ENCODE results near the gene C11orf24.

Gene C11orf24

DNA sequence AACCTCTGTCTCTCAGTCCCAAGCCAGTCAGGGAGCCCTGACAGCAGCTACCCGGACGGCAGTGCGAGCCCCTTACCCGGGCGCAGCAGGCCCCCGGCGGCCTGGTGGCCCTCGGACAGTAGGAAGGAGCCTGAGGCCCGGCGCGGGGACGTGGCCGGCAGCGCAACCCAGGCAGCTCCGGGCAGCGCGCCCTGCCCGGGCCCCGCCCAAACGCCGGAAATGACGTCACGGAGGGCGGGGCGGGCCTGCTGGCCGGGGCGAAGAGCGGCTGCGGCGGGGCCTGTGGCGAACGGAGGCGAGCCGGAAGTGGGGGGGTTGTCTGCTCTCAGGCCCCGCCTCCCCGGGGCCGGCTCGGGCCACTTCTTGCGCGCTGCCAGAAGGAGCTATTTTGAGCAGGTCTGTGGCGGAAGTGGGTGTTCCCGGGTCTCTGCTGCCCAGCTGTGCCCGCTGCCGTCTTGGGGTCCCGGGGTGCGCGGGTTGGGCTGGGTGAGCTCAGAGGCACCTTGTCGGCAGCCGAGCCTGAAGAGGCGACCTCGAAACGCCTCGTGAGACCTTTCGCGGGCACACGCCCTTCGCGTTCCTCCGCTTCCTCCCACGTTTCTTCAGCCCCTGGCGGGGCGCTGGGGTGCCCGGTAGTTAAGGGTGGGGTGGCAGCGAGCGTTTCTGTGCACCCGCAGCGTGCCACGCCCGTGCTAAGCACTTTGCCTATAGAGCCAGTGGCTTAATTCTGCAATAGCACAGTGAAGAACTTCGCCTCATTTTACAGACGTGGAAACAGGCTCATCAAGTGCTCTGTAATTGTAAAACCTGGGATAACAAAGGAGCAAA lies at the start of gene C11orf24:
Gene C11orf24, minus strand, starts transcription at position 193 of the 828 bp plus-strand sequence. CDS start 8,206 bp downstream, outside the sequence.
- peak; percentile 80 to 83 for DNase-seq (ENCODE audit: low read depth in 2 of 2)

- DNase-seq (ENCODE audit: low read depth in 2 of 2), result no peak
Measured at GRCh38 chr11:68317147-68317785, 45.5 kb upstream of the C11orf24 start.

DNA sequence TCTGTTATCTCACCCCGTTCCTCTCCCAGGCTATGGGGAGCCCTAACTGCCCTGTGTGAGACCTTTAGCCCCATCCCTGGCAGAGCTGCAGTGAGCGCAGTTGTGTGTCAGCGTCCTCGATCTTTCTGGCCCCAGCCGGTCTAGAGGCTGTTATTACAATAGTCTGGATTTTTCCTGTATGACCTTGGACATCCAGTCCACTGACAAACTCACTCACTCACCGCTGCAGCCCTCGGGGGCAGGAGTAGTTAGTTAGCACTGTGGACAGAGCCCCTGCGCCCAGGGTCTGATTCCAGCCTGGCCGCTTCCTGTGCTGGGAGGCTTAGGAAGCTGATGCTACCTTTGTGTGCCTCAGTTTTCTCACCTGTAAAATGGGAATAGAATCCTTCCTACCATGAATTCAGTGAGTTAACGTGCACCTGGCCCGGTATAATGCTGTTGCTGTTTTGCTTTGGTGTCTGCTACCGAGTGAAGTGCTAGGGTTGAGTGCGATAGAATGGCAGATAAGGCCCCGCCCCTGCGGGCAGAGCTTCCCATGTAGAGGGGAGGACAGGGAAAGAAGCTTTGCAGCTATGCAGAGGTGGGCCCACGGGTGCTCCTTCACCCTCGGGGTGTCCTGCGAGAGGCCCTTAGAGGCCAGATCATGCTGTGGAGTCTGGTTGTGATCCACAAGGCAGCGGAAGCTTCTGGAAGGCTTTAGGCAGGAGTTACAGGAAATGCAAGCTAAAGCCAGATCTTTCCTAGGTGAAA lies 43.6 kb upstream of the C11orf24 start:
- DNase-seq (ENCODE audit: low read depth in 2 of 2), result no peak

GRCh38 chr11:68314203-68315170 lies 42.7 kb upstream of the C11orf24 start:
- DNase-seq (ENCODE audit: low read depth in 2 of 2), result no peak

DNA sequence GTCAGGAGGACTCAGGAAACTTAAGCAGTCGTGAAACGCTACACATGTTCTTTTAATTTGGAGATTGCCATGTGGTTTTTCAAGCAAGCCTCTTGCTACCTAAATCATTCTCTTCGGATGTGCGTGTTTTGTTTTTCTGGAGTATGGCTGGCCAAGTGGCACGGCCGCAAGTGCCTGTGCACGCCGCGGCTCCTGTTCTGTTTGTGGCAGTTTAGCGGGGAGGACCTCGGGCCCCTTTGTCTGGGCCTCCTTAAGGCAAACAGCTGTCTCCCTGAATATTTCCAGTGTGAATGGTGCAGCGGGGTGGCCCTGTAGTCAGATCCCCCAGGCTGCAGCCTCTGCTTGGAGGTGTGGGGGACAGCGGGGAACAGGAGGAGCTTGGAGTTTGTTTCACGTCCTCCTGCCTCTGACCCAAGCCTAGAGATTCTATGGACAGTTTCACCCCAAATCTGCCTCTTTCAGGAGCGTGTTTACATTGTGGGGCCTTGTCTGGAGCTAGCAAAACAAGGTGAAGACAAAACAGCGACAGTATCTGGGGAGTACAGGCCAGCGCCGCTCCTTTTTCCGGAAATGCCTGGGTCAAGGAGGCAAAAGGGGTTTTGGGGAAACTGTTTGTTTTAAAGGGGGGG lies 41.9 kb upstream of the C11orf24 start:
- no peak for DNase-seq (ENCODE audit: low read depth in 2 of 2)

DNA sequence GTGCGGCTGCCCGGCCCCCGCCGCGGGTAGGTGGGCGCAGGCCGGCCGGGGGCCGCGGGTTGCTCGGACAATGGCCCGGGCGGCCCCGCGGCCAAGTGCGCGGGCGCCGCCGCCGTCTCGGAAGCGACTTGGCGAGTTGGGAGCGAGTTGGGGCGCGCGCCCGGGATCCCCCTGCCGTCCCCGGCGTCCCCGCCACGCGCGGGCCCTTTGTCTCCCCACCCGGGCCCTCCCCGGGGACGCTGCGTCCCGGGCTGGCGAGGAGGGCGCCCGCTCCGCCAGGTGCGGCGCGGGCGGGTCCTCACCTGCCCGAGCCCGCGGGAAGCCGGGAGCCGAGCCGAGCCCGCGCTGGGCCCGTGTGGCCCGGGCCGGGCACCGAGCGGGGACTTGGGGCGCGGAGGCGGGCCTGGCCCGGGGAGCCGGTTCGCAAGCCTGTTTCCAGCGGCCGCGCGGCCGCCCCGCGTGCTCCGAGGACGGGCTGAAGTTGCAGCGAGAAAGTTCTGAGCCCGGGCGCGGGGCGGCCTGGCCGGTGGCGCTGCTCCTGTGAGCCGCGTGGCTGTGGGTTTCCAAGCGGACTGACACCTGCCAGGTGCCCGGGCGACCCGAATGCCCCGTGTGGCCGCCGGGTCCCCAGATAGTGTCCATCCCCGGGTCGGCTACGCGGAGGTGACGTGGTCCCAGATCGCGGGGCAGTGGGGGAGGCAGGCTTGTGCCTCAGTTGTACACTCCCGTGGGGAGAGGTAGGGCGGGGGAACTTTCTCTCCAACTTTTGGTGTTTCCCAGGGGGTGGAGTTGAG lies 41.2 kb upstream of the C11orf24 start:
- no peak for DNase-seq (ENCODE audit: low read depth in 2 of 2)

DNA sequence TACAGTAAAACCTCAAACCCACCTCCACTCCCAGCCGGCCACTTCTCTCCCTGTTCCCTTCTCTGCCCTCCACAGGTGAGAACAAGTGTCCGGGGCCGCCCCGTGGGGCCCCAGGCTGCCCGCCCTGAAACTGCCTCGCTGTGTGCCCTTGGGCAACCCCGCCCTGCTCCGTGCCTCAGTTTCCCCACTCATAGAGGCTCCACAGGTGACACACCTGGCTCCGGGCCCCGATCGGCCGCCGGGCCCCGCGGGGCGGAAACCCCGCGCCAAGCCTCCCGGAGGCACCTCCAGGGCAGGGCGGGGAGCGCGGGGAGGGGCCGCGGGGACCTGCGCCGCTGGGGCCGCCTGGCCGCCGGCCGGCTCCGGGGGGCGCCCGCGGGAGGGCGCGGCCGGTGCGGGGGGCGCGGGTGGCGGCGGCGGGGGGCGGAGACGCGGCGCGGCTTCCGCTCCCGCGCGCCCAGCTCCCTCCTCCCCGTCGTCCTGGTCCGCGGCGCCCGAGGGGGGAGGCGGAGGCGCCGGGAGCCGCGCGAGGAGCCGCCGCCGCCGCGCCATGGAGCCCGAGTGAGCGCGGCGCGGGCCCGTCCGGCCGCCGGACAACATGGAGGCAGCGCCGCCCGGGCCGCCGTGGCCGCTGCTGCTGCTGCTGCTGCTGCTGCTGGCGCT lies 40.5 kb upstream of the C11orf24 start, which contains the start of gene LRP5:
Gene LRP5, plus strand, starts transcription at position 475 of the 663 bp plus-strand sequence. Its CDS starts 124 bp downstream, at position 599.
- no peak for DNase-seq (ENCODE audit: low read depth in 2 of 2)

- DNase-seq (ENCODE audit: low read depth in 2 of 2), result no peak
Measured at GRCh38 chr11:68311160-68312116, 39.7 kb upstream of the C11orf24 start.

- DNase-seq (ENCODE audit: low read depth in 2 of 2), result no peak
Measured at GRCh38 chr11:68309621-68310185, 37.9 kb upstream of the C11orf24 start.

GRCh38 chr11:68308068-68308467 lies 36.3 kb upstream of the C11orf24 start:
- DNase-seq (ENCODE audit: low read depth in 2 of 2), result no peak

DNA sequence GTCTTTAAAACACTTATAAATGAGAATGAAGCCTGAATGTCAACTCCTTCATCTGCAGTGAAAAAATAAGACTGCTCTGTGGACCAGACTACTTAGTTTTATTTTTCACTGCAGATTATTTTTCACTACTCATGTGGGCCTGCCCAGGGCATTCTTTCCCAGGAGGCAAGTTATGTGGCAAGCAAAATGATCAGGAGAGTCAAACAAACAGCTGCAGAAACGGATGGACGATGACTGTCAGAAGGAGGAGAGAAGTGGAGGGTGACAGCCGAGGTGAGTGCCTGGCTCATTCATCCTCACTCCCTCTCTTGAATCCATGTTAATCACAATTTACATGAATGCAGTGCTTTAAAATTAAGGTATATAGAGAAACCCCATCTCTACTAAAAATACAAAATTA lies 34.9 kb upstream of the C11orf24 start:
- DNase-seq (ENCODE audit: low read depth in 2 of 2), result no peak

DNA sequence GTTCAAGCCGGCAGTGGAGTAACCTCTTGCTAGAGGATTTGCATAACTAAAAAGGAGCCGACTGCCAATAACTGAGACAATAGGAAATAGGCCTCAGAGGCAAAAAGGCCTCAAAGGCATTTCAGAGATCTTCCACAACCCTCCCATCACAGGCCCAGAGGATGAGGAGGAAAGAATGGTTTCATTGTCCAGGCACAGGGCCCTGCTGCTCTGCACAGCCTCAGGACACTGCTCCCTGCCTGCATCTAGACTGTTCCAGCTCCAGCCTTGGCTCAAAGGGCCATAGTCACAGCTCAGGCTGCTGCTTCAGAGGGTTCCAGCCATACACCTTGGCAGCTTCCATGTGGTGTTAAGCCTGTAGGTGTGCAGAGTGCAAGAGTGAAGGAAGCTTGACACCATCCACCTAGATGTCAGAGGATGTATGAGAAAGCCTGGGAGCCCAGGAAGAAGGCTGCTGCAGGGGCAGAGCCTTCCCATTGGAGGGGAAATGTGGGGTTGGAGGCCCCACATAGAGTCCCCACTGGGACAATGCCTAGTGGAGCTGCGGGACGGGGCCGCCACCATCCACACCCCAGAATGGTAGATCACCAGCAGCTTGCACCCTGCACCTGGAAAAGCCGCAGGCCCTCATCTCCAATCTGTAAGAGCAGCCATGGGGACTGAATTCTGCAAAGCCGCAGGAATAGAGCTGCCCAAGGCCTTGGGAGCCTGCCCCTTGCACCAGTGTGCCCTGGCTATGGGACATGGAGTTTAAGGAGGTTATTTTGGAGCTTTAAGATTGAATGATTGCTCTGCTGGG lies 32.4 kb upstream of the C11orf24 start:
- DNase-seq (ENCODE audit: low read depth in 2 of 2), result no peak

- DNase-seq (ENCODE audit: low read depth in 2 of 2), result no peak
Measured at GRCh38 chr11:68303083-68303482, 31.3 kb upstream of the C11orf24 start.

GRCh38 chr11:68302670-68303069 lies 30.9 kb upstream of the C11orf24 start:
- DNase-seq (ENCODE audit: low read depth in 2 of 2), result no peak

GRCh38 chr11:68302256-68302655 lies 30.5 kb upstream of the C11orf24 start:
- DNase-seq (ENCODE audit: low read depth in 2 of 2), result no peak

DNA sequence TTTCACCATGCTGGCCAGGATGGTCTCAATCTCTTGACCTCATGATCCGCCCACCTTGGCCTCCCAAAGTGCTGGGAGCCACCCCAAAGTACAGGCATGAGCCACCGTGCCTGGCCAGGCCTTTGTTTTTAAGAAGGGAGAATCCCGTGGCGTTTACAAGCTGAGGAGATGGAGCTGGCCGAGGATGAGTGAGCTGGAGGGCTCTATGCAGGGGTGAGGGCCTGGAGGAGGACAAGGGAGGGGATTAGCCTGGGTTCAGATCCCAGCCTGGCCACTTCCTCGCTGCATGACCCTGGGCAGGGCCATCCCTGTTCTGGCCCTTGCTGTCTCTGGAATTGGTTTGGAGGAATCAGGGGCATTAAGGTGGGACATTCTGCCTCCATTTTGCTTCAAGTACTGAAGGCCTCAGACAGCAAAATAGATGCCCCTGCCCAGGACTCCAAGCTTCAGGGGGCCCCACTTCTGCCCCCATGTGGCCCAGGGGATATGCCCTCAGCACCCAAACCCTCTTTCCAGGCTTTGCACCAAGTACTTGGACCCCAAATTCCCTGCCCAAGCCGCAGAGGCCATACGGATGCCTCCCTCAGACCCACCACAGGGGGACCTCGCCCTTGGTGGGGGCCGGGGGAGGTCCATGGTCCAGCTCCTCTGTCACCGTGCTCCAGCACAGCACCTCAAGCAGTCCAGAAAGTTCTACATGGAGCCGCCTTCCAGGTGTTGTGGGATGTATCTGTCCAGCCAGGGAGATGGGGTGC lies 28.5 kb upstream of the C11orf24 start:
- DNase-seq (ENCODE audit: low read depth in 2 of 2), result no peak
